Fibroblast of mammary gland (primary cell): Measurements from ENCODE around the gene CDCA7L.
A peak's percentile ranks its signal among the peaks of the same experiment; 100 is the strongest.

Experiments used
- DNase-seq: peaks from one replicate; pipeline ENCODE4 v3.0.0-alpha.2; 2010; ENCODE audit warnings: low read depth
- H3K4me3 ChIP-seq: 2 replicates; pipeline ENCODE4 v1.5.1; 2011; ENCODE audit warnings: low read depth, mild to moderate bottlenecking, low read length, moderate library complexity; ENCODE audit not compliant: control insufficient read depth
- TF ChIP-seq, protein P1 (sequence below): conservative IDR thresholded peaks from 2 replicates; pipeline ENCODE4 v1.5.1; 2011; ENCODE audit warnings: low read depth, low read length, inconsistent platforms; ENCODE audit not compliant: control insufficient read depth, insufficient read depth

Gene CDCA7L

DNA sequence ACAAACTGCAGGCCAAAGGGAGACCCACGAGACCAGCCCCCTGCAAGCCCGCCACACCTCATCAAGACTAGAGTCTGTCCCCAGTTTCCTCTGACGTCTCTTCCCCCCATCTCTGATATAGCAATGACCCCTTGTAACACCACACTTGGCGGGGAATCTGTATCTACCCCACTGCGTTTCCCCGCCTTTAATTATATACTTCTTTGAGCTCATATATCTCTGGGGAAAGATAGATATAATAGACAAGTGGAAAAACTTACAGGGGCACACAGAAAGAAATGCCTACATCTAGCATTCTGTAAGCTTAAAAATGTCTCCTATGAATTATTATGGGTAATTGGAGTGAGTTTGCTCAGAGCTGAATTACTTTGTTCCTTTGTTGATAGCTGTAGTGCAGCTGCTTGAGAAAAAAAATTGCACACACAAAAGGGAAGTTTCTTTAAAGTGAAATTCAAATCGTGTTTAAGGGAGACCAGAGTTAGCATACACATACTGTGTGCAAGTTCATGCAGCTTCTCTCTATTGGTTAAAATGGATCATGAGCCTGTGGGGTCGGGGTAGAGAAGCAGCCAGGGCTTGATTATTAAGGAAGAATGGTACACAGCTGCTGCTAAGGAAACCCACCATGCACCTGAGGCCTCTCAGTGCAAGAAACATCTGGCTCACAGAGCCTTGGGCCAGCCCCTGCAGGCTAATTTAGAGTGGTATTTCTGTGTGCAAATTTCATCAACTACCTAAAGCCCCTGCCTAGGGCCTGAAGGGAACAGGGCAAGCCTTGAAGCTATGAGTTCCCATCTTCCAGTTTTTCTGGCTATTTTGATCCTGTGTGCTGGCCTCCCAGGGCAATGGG lies 32.5 kb downstream of the CDCA7L start:
- TF ChIP-seq, protein P1, sequence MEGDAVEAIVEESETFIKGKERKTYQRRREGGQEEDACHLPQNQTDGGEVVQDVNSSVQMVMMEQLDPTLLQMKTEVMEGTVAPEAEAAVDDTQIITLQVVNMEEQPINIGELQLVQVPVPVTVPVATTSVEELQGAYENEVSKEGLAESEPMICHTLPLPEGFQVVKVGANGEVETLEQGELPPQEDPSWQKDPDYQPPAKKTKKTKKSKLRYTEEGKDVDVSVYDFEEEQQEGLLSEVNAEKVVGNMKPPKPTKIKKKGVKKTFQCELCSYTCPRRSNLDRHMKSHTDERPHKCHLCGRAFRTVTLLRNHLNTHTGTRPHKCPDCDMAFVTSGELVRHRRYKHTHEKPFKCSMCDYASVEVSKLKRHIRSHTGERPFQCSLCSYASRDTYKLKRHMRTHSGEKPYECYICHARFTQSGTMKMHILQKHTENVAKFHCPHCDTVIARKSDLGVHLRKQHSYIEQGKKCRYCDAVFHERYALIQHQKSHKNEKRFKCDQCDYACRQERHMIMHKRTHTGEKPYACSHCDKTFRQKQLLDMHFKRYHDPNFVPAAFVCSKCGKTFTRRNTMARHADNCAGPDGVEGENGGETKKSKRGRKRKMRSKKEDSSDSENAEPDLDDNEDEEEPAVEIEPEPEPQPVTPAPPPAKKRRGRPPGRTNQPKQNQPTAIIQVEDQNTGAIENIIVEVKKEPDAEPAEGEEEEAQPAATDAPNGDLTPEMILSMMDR: no peak

DNA sequence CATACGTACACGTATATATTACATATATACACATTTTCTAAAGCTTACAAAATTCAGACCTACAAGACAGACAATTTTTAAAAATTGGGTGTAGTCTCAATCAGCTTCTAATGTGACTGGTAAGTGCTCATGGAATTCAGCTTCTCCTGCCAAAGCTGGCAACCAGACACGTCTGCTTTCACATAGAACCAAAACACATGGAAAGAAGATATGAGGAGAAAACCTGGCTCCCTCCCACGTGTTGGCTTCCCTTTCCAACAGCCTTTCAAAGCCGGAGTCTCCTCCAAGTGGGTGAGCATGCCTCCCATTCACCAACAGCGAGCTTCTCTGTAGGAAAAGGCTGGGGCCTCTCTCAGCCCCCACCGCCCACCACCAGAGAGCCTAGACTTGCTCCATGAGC lies 33.4 kb downstream of the CDCA7L start:
- H3K4me3 ChIP-seq: no peak overlapping the region
- TF ChIP-seq, protein P1: no peak
- peak; percentile 78 for DNase-seq

More for the DNA sequence above, 32.5 kb downstream of the CDCA7L start:
- DNase-seq: no peak
- no peak overlapping the region for H3K4me3 ChIP-seq

DNA sequence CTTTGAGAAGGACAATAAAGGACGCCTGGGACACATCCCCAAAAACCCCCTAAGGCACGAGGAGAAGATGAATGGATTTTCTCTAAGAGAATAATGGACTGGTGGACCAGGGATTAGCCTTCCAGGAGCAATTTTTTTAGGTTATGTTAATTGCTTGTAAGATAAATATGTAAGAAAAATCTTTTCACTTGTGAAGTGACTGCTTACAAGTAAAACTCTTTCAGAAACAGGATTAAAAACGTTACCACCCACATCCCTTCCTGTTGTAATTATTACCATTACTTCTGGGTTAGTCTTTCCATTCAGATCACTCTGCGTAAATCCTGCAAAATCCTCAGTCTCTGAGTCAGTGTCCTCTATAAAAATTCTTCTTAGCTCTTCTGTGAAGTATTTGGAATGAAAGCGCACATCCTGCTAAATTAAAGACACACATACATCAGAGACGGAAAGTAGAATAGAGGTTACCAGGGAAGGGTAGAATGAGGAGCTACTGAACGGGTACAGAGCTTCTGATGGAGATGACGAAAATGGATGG lies 34.3 kb downstream of the CDCA7L start:
- H3K4me3 ChIP-seq: no peak overlapping the region

DNA sequence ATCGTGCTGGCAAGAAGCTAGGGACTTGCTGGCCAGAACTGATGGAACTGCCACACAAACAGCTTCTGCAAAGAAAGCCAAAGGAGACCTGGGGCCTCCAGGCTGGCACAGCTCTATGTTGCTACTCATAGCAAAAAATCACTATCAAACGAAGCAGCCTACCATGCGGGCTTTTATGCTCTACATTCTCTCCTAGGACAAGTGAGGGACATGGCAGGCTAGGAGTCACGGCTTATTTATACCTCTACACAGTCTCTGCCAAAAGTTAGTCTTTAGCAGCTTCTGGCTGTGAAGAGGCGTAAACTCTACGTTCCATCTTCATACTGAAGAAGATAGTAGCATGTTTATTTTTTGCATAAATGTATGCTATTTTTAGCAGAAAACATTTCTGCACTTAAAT lies 35.4 kb downstream of the CDCA7L start:
- no peak overlapping the region for H3K4me3 ChIP-seq
- DNase-seq: no peak
- TF ChIP-seq, protein P1: no peak

More for the DNA sequence above, 34.3 kb downstream of the CDCA7L start:
- TF ChIP-seq, protein P1: no peak
- DNase-seq: peak; percentile 67

DNA sequence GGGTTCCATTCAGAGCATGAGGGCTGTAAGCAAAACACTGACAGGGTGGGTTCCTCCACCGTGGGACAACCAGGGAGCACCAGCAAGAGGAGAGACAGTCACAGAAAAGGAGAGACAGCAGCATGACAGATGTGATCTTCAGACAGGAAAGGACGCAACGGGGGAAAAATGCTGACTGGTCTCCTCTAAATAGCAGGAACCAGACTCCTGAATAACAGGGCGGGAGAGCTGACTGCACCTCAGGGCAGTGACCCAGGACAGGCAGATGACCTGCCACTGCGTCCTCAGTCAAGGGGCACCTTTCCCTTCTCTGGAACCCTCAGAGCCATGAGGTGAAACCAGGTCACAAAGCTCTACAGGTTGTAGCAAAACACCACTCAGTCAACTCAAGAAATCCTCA lies 37.0 kb downstream of the CDCA7L start:
- TF ChIP-seq, protein P1: no peak
- DNase-seq: no peak
- H3K4me3 ChIP-seq: no peak overlapping the region

DNA sequence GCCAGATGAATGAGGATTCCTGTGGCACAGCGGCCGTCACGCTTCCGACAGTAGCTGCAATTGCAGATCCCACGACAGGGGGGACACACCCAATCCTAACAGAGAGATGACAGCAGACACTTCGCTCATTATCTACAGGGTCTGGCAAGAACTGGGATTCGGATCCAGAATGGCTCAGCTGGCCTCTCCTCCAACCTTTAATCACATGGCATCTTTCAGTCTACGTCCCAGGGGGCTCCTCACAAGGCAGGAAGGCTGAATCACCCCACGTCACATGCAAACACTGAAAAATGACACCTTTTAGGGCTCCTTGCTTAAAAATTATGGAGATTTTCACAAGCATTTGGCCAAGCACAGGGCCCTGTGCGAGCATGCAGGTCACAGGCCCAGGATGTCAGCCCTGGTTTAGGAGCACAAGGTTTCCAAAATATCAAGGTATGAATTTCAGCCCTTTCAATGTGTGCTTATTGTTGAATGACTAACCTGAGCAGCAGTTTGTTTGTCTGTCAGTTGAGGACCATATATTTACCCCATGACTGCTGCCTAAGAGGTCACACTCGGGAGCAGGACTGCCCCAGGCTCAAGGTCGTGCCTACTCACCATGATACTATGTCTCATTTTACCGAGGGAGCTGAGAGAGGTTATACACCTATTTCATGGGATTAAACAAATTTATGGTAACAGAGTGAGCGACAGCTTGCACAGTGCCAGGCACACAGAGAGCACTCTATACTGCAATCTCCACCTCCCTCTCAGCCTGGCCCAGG lies 42.5 kb downstream of the CDCA7L start:
- DNase-seq: peak; percentile 58
- no peak overlapping the region for H3K4me3 ChIP-seq
- TF ChIP-seq, protein P1: no peak
